LHCN-M2 (cell line): ENCODE measurements around the gene LRCH4. TPM values are rescaled to one million over a fixed set of nuclear protein-coding genes. Genes with fewer than 3 reads are reported as not detected.
A peak's percentile ranks its signal among the peaks of the same experiment; 100 is the strongest.

Experiments used
- DNase-seq: peaks from one replicate; pipeline ENCODE4 v3.0.0-alpha.2; 2012; ENCODE audit warnings: low read depth
- total RNA-seq: library from RNA; depleted of rRNA; stranded (reverse); fragments of >200 nt; gene quantifications from 2 replicates; pipeline ENCODE4 v1.2.3, GENCODE V29; 2014

LRCH4 gene
- total RNA-seq, 1 experiment from 2014 or later = 92.0 TPM

- no peak for DNase-seq
These were observed 3.3 kb downstream of the LRCH4 start for GRCh38 chr7:100582650-100583049.

GRCh38 chr7:100582041-100582579 lies 3.8 kb downstream of the LRCH4 start:
- DNase-seq = no peak

GRCh38 chr7:100580466-100581283 lies 5.3 kb downstream of the LRCH4 start:
- no peak for DNase-seq

- DNase-seq = no peak
These were observed 7.4 kb downstream of the LRCH4 start for GRCh38 chr7:100578246-100579183.

GRCh38 chr7:100577507-100577906 lies 8.4 kb downstream of the LRCH4 start:
- DNase-seq = no peak

- no peak for DNase-seq
These were observed 8.8 kb downstream of the LRCH4 start for GRCh38 chr7:100577103-100577502.

- no peak for DNase-seq
These were observed 9.4 kb downstream of the LRCH4 start for GRCh38 chr7:100576384-100576993.

- no peak for DNase-seq
These were observed 10.1 kb downstream of the LRCH4 start for GRCh38 chr7:100575746-100576383.

- no peak for DNase-seq
These were observed 10.7 kb downstream of the LRCH4 start for GRCh38 chr7:100575206-100575631.

GRCh38 chr7:100574362-100575205 lies 11.3 kb downstream of the LRCH4 start:
- DNase-seq = no peak

GRCh38 chr7:100573691-100574361 lies 12.1 kb downstream of the LRCH4 start, which contains the start of gene SAP25:
Gene SAP25, minus strand, starts transcription at chr7:100573900. Its CDS starts 158 bp downstream, at chr7:100573742.
- DNase-seq = no peak

- no peak for DNase-seq
These were observed 12.8 kb downstream of the LRCH4 start for GRCh38 chr7:100572949-100573675.

GRCh38 chr7:100572281-100572948 lies 13.5 kb downstream of the LRCH4 start:
- DNase-seq = no peak

- DNase-seq = no peak
These were observed 14.2 kb downstream of the LRCH4 start for GRCh38 chr7:100571829-100572116.

GRCh38 chr7:100570954-100571828 lies 14.7 kb downstream of the LRCH4 start:
- DNase-seq = no peak

GRCh38 chr7:100568896-100569844 lies 16.8 kb downstream of the LRCH4 start:
- peak; percentile 30 for DNase-seq
